GM23338 (cell line): ENCODE results near the gene TPCN2.

Experiments
- CTCF ChIP-seq, 2 experiments: fragments of 200-600 bp in 1 of 2; sonication (generic) in 1 of 2; conservative IDR thresholded peaks; 2 replicates each; pipeline versions ENCODE4 v1.5.1 to v1.6.1; 2016 to 2017; ENCODE audit warnings: antibody characterized with exemption in 2 of 2, low read depth in 2 of 2, mild to moderate bottlenecking in 2 of 2, moderate library complexity in 1 of 2
- NANOG ChIP-seq: IDR thresholded peaks from 2 replicates; pipeline ENCODE4 v1.6.1; 2016; ENCODE audit warnings: antibody characterized with exemption, borderline replicate concordance
- REST ChIP-seq: IDR thresholded peaks from one replicate; pipeline ENCODE4 v1.6.1; 2018; ENCODE audit warnings: antibody characterized with exemption; ENCODE audit not compliant: unreplicated experiment

GRCh38 chr11:69062873-69063651 is 14.3 kb downstream of the TPCN2 start:
- TF ChIP-seq NANOG = no peak
- TF ChIP-seq CTCF (conservative IDR thresholded peaks at IDR 0.05; ENCODE audit: low read depth in 2 of 2) = no peak
- no peak for TF ChIP-seq REST
